Tibial nerve (tissue), 4 donors: Measurements from ENCODE around the gene AKIP1. TPM values are rescaled to one million over a fixed set of nuclear protein-coding genes. Genes with fewer than 3 reads are reported as not detected.
A peak's percentile ranks its signal among the peaks of the same experiment; 100 is the strongest.

Experiments
- DNase-seq, 2 donors: peaks; one replicate each; pipeline ENCODE4 v3.0.0-alpha.2; 2019; ENCODE audit warnings: low spot score in 2 of 2
- H3K27ac ChIP-seq, 4 donors: fragments of 200-600 bp; sonication (generic) in 3 of 4; one replicate each; pipeline ENCODE4 v1.5.1; 2017 to 2019; ENCODE audit warnings: mild to moderate bottlenecking in 1 of 4
- H3K27me3 ChIP-seq, 2 donors: fragments of 200-600 bp; sonication (generic) in 1 of 2; one replicate each; pipeline versions ENCODE4 v1.5.1 to v1.6.0; 2017 to 2019
- H3K36me3 ChIP-seq, 3 donors: fragments of 200-600 bp; sonication (generic); one replicate each; pipeline ENCODE4 v1.5.1; 2018 to 2019
- H3K4me1 ChIP-seq, 4 donors: fragments of 200-600 bp; sonication (generic) in 3 of 4; one replicate each; pipeline ENCODE4 v1.5.1; 2017 to 2019
- H3K4me3 ChIP-seq, 4 donors: fragments of 200-600 bp; sonication (generic) in 3 of 4; one replicate each; pipeline ENCODE4 v1.5.1; 2017 to 2019; ENCODE audit warnings: mild to moderate bottlenecking in 1 of 4, moderate library complexity in 1 of 4
- H3K9me3 ChIP-seq, 4 donors: fragments of 200-600 bp; sonication (generic) in 3 of 4; one replicate each; pipeline ENCODE4 v1.5.1; 2017 to 2019
- EP300 ChIP-seq, 2 donors: sonication (generic); formaldehyde crosslinking; IDR thresholded peaks; one replicate each; pipeline ENCODE4 v1.6.1; 2017; ENCODE audit warnings: antibody characterized with exemption in 2 of 2, mild to moderate bottlenecking in 1 of 2
- POLR2A ChIP-seq, 2 donors: fragments of 450-650 bp; IDR thresholded peaks; one replicate each; pipeline ENCODE4 v1.6.1; 2017; ENCODE audit warnings: antibody characterized with exemption in 2 of 2, mild to moderate bottlenecking in 2 of 2, moderate library complexity in 2 of 2
- WGBS, 2 donors: methylation state at CpG; one replicate each; pipeline ENCODE4 v1.1.5; 2018; 5-methylcytosine and 5-hydroxymethylcytosine counted together
- total RNA-seq, 4 donors: library from RNA; depleted of rRNA; stranded (reverse); fragments of >200 nt; gene quantifications; one replicate each; pipeline ENCODE4 v1.1.0, GENCODE V29; 2016
- TF ChIP-seq, protein P1 (sequence below), 5 experiments: fragments of 200-600 bp in 3 of 5; fragments of 450-650 bp in 2 of 5; sonication (generic) in 3 of 5; IDR thresholded peaks; one replicate each; pipeline ENCODE4 v1.5.1; 2016 to 2019; ENCODE audit warnings: antibody characterized with exemption in 5 of 5, mild to moderate bottlenecking in 3 of 5, moderate library complexity in 2 of 5

The AKIP1 gene, protein sequence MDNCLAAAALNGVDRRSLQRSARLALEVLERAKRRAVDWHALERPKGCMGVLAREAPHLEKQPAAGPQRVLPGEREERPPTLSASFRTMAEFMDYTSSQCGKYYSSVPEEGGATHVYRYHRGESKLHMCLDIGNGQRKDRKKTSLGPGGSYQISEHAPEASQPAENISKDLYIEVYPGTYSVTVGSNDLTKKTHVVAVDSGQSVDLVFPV
- total RNA-seq, result 10 to 100 TPM; 17.7 to 31.4 (median 22.5) TPM

- H3K9me3 ChIP-seq, result no peaks in the 10 kb centered on the region
- H3K4me3 ChIP-seq, result peak within 1 kb of the TSS; percentile 66 to 90 (median 78)
- peak; percentile 56 to 64 for TF ChIP-seq POLR2A (IDR thresholded peaks at IDR 0.05)
- TF ChIP-seq, protein P1, sequence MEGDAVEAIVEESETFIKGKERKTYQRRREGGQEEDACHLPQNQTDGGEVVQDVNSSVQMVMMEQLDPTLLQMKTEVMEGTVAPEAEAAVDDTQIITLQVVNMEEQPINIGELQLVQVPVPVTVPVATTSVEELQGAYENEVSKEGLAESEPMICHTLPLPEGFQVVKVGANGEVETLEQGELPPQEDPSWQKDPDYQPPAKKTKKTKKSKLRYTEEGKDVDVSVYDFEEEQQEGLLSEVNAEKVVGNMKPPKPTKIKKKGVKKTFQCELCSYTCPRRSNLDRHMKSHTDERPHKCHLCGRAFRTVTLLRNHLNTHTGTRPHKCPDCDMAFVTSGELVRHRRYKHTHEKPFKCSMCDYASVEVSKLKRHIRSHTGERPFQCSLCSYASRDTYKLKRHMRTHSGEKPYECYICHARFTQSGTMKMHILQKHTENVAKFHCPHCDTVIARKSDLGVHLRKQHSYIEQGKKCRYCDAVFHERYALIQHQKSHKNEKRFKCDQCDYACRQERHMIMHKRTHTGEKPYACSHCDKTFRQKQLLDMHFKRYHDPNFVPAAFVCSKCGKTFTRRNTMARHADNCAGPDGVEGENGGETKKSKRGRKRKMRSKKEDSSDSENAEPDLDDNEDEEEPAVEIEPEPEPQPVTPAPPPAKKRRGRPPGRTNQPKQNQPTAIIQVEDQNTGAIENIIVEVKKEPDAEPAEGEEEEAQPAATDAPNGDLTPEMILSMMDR (IDR thresholded peaks at IDR 0.05), result peak in 1 of 5 experiments; percentile 33
- TF ChIP-seq EP300 (IDR thresholded peaks at IDR 0.05), result peak in 1 of 2 donors; percentile 80
- WGBS, 2 donors, result 0 to 1% methylated on average over 57 to 60 of the region's 68 CpGs
- peaks cover 0 to 62% (median 18%) of the 10 kb centered on the region in 4 donors for H3K4me1 ChIP-seq
- peak; percentile 86 to 87 for DNase-seq
- peak within 1 kb of the TSS; percentile 78 to 93 (median 90) for H3K27ac ChIP-seq
- no peaks in the 10 kb centered on the region for H3K27me3 ChIP-seq
- peaks cover 0 to 11% (median 0%) of the 10 kb centered on the region in 3 donors for H3K36me3 ChIP-seq
These were observed at the start of gene AKIP1 for GRCh38 chr11:8911029-8911823. Gene AKIP1 (plus strand): TSS chr11:8911189. CDS start chr11:8911450, 261 bp downstream.

GRCh38 chr11:8863838-8864237 is 47.2 kb upstream of the AKIP1 start:
- Histone ChIP-seq H3K4me1 (peaks cover 0 to 29% (median 2%) of the 10 kb centered on the region in 4 donors), H3K4me3 (no peak overlapping the region), H3K27ac (peak overlapping the region in 2 of 4 donors; percentile 72 to 78), H3K36me3 (no peaks in the 10 kb centered on the region), H3K27me3 (no peaks in the 10 kb centered on the region), H3K9me3 (no peaks in the 10 kb centered on the region)
- DNase-seq, result no peak
- whole genome bisulfite sequencing, 2 donors, result 30 to 36% methylated on average over 1 of the region's 1 CpG
- TF ChIP-seq, protein P1 (IDR thresholded peaks at IDR 0.05), result no peak
- no peak for TF ChIP-seq POLR2A (IDR thresholded peaks at IDR 0.05)
- TF ChIP-seq EP300 (IDR thresholded peaks at IDR 0.05), result no peak

DNA sequence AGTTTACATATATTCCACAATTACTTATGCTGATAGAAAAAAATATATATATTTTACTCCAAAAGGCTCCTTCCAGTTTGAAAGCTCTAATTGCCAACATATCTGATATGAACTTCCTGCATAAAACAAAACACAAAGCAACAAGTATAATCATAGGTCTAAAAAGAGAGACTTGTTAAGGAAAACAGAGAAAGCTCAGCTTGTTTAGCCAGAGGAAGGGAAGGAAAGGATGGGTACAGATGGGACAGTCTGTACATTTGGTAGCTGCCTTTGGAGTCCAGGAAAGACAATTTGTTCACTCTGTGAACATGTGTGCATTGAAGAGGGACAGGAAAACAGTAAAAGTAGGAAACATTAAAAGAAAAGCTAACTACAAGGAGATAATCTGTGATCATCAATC is 45.7 kb upstream of the AKIP1 start:
- TF ChIP-seq, protein P1 (IDR thresholded peaks at IDR 0.05), result no peak
- TF ChIP-seq EP300 (IDR thresholded peaks at IDR 0.05) (no peak), POLR2A (IDR thresholded peaks at IDR 0.05) (no peak)
- H3K27me3 ChIP-seq, result no peaks in the 10 kb centered on the region
- peak overlapping the region in 2 of 4 donors; percentile 72 to 78 for H3K27ac ChIP-seq
- H3K4me1 ChIP-seq, result peaks cover 0 to 34% (median 2%) of the 10 kb centered on the region in 4 donors
- H3K9me3 ChIP-seq, result no peaks in the 10 kb centered on the region
- H3K36me3 ChIP-seq, result no peaks in the 10 kb centered on the region
- DNase-seq, result no peak
- no peak overlapping the region for H3K4me3 ChIP-seq

GRCh38 chr11:8867035-8867434 is 44.0 kb upstream of the AKIP1 start:
- Histone ChIP-seq H3K4me3 (no peak overlapping the region), H3K9me3 (no peaks in the 10 kb centered on the region), H3K4me1 (peaks cover 0 to 41% (median 6%) of the 10 kb centered on the region in 4 donors), H3K27me3 (no peaks in the 10 kb centered on the region), H3K36me3 (no peaks in the 10 kb centered on the region), H3K27ac (peak overlapping the region in 1 of 4 donors; percentile 15)
- DNase-seq, result no peak
- TF ChIP-seq EP300 (IDR thresholded peaks at IDR 0.05) (no peak), POLR2A (IDR thresholded peaks at IDR 0.05) (no peak)
- TF ChIP-seq, protein P1 (IDR thresholded peaks at IDR 0.05), result no peak
- WGBS, 2 donors, result 53 to 57% methylated on average over 6 of the region's 6 CpGs
